Adrenal gland (tissue), 12 donors: ENCODE measurements around the gene SCYGR8. TPM values are rescaled to one million over a fixed set of nuclear protein-coding genes. Genes with fewer than 3 reads are reported as not detected.
A peak's percentile ranks its signal among the peaks of the same experiment; 100 is the strongest.

Source experiments
- DNase-seq, 7 donors: peaks; one replicate each; pipeline ENCODE4 v3.0.0-alpha.2; 2019 to 2020
- H3K27ac ChIP-seq, 5 donors: fragments of 200-600 bp; sonication (generic) in 4 of 5; 1 replicate in 3 of 5; 2 replicates in 2 of 5; pipeline versions ENCODE4 v1.5.1 to v1.8.0; 2016 to 2020; ENCODE audit warnings: mild to moderate bottlenecking in 1 of 5
- H3K27me3 ChIP-seq: fragments of 200-600 bp; 2 replicates; pipeline ENCODE4 v1.8.0; 2021
- H3K36me3 ChIP-seq, 2 donors: fragments of 200-600 bp; replicated peaks in 1 of 2; 1 replicate in 1 of 2; 2 replicates in 1 of 2; pipeline versions ENCODE4 v1.5.1 to v1.8.0; 2018 to 2022
- H3K4me1 ChIP-seq, 2 donors: fragments of 200-600 bp; replicated peaks in 1 of 2; 1 replicate in 1 of 2; 2 replicates in 1 of 2; pipeline versions ENCODE4 v1.5.1 to v1.8.0; 2018 to 2021
- H3K4me3 ChIP-seq, 4 donors: fragments of 200-600 bp; sonication (generic) in 3 of 4; one replicate each; pipeline ENCODE4 v1.5.1; 2016 to 2018
- H3K9me3 ChIP-seq, 3 donors: fragments of 200-600 bp; sonication (generic) in 1 of 3; replicated peaks in 1 of 3; 1 replicate in 2 of 3; 2 replicates in 1 of 3; pipeline versions ENCODE4 v1.5.1 to v1.8.0; 2016 to 2021
- POLR2A ChIP-seq, 2 donors: fragments of 450-650 bp; IDR thresholded peaks; one replicate each; pipeline ENCODE4 v1.6.1; 2017; ENCODE audit warnings: antibody characterized with exemption in 2 of 2, mild to moderate bottlenecking in 2 of 2, moderate library complexity in 1 of 2
- WGBS, 4 donors: extraction: QIAGEN DNeasy Blood & Tissue Kit in 2 of 4; methylation state at CpG; one replicate each; pipeline versions ENCODE4 v1.1.5 to v1.1.7; 2013 to 2017; 5-methylcytosine and 5-hydroxymethylcytosine counted together
- intact Hi-C, 2 donors: fragments of 100-400 bp; cut with DNase I; formaldehyde crosslinking; loops; one replicate each; pipeline versions ENCODE4 v1.14.1 to v1.15.0; 2022 to 2023
- polyA plus RNA-seq, 3 donors: library from polyadenylated mRNA; stranded (reverse); fragments of 200-250 nt in 2 of 3; fragments of 350-450 nt in 1 of 3; fragmentation: Illumina TruSeq in 1 of 3; extraction: RNeasy Lipid Tissue Mini Kit (QIAGEN cat#74804) in 1 of 3; gene quantifications; one replicate each; pipeline ENCODE4 v1.2.3, GENCODE V29; 2013 to 2014
- total RNA-seq, 9 donors: library from RNA; depleted of rRNA in 4 of 9; stranded (reverse); fragments of >200 nt in 4 of 9; fragments of 120-200 nt in 1 of 9; fragmentation: NEBNext Ultra II Directional in 1 of 9; extraction: Animal tissue kit (Norgen Biotek cat#: 25700) in 1 of 9; gene quantifications; one replicate each; pipeline versions ENCODE4 v1.1.0 to v1.2.4, GENCODE V29; 2013 to 2023
- TF ChIP-seq, protein P1 (sequence below), 6 experiments: fragments of 450-650 bp in 4 of 6; fragments of 200-600 bp in 2 of 6; sonication (generic) in 1 of 6; IDR thresholded peaks; 1 replicate in 5 of 6; 2 replicates in 1 of 6; pipeline versions ENCODE4 v1.5.1 to v1.8.0; 2016 to 2021; ENCODE audit warnings: antibody characterized with exemption in 6 of 6, mild to moderate bottlenecking in 2 of 6, moderate library complexity in 1 of 6
- donor health status: healthy with polysubstance abuse.
- donor health status: Bipolar disorder and iron deficiency.
- donor health status: DM: yes; HTN: yes; CAD: no.
- donor health status: DM: no; HTN: no; CAD: no.
- donor health status: DM: no; HTN: no; CAD: no.
- donor health status: DM: yes; HTN: yes; CAD: no.

The SCYGR8 gene
- total and polyA plus RNA-seq, 12 donors: not detected

DNA sequence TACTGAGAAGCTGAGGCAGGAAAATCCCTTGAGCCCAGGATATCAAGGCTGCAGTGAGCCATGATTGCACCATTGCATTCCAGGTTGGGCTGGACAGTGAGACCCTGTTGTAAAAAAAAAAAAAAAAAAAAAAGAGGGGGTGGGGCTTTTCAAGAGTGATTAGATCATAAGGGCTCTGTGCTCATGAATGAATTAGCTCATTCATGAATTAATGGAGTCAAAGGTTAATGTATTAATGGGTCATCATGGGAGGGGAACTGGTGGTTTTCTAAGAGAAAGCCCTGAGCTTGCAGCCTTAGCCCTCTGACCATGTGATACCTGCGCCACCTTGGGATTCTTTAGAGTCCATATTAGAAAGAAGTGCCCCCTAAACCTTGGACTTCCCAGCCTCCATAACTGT, 32.4 kb upstream of the SCYGR8 start:
- no peak for DNase-seq
- H3K27ac ChIP-seq: no peak overlapping the region
- H3K4me3 ChIP-seq: no peak overlapping the region
- H3K36me3 ChIP-seq: no peaks in the 10 kb centered on the region
- 33 to 100% (median 94%) methylated on average over 1 of the region's 1 CpG for WGBS, 4 donors
- TF ChIP-seq, protein P1, sequence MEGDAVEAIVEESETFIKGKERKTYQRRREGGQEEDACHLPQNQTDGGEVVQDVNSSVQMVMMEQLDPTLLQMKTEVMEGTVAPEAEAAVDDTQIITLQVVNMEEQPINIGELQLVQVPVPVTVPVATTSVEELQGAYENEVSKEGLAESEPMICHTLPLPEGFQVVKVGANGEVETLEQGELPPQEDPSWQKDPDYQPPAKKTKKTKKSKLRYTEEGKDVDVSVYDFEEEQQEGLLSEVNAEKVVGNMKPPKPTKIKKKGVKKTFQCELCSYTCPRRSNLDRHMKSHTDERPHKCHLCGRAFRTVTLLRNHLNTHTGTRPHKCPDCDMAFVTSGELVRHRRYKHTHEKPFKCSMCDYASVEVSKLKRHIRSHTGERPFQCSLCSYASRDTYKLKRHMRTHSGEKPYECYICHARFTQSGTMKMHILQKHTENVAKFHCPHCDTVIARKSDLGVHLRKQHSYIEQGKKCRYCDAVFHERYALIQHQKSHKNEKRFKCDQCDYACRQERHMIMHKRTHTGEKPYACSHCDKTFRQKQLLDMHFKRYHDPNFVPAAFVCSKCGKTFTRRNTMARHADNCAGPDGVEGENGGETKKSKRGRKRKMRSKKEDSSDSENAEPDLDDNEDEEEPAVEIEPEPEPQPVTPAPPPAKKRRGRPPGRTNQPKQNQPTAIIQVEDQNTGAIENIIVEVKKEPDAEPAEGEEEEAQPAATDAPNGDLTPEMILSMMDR (IDR thresholded peaks at IDR 0.05): no peak
- no peak for TF ChIP-seq POLR2A (IDR thresholded peaks at IDR 0.05)
- peaks cover 0 to 3% of the 10 kb centered on the region in 2 donors for H3K4me1 ChIP-seq
- intact Hi-C loops: no loop called here
- H3K9me3 ChIP-seq: no peaks in the 10 kb centered on the region
- no peaks in the 10 kb centered on the region for H3K27me3 ChIP-seq

DNA sequence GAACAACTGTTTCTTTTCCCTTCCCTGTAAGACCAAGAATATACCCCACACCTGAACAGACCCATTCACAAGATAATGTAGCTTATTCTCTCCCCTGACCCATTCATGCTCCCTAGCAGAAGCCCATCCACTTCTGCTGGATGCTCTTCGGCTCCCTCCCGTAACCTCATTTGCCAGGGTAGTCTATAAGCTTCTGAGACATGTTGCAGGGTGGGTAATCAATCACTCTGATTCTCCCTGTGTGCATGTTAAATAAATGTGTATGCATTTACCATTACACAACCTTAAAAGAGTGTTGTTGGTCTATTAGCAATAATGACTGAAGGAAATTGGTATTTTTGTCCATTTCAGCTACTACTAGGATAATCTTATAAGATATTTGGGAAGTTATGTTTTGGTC, 29.2 kb upstream of the SCYGR8 start:
- Histone ChIP-seq H3K27ac (no peak overlapping the region), H3K4me3 (no peak overlapping the region), H3K4me1 (peaks cover 0 to 7% of the 10 kb centered on the region in 2 donors), H3K9me3 (no peaks in the 10 kb centered on the region), H3K27me3 (no peaks in the 10 kb centered on the region), H3K36me3 (no peaks in the 10 kb centered on the region)
- no peak for TF ChIP-seq POLR2A (IDR thresholded peaks at IDR 0.05)
- TF ChIP-seq, protein P1 (IDR thresholded peaks at IDR 0.05): no peak
- WGBS, 4 donors: 88 to 100% (median 96%) methylated on average over 2 of the region's 2 CpGs
- DNase-seq: no peak
- intact Hi-C loops: no loop called here

DNA sequence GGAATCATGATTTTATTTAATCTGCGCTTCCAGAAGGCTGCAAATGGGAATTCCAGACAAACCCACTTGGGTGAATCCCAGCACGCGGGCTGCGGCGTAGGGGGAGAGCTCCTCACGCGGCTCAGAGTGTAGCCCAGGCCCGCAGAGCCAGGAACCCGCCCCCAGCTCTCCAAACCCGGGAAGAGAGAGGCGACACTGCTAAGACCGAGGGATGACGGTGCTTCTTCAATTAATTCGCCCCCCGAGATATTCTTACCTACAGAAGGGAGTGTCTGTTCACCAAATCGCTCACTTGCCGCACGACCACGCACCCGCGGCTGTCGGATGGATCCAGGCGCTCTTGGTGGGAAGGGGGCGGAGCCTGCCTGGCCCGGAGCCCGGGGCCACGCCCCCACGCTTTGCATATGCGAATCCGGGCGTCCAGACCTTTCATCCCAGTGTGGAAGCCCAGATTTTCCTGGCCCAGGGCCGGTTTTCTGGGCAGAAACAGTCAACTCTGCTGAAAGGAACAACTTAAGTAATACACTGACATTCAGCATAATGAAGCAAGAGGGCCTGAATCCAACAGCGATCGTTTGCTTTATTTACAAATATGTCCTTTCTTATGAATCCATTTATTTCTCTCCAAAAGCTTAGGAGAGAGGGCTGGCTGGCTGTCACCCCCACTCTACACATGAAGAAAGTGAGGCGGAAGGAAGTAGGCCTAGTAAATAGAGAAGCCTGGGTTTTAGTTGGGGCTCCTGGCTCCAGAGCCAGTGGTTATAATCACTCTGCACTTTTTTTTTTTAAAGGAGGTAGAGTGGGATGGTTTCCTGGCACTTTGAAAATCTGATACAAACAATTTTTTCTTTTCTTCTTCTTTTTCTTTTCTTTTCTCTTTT, 27.8 kb upstream of the SCYGR8 start, which contains the start of gene SLC19A3:
SLC19A3 (minus strand) TSS at position 342 of the 881 bp plus-strand sequence. CDS start 15,710 bp downstream, outside the sequence.
- peak; percentile 69 to 88 (median 85) for DNase-seq
- Histone ChIP-seq H3K27ac (peak within 1 kb of the TSS in 1 of 5 donors; percentile 41), H3K27me3 (no peaks in the 10 kb centered on the region), H3K4me3 (peak within 1 kb of the TSS in 1 of 4 donors; percentile 39), H3K4me1 (peaks cover 0 to 7% of the 10 kb centered on the region in 2 donors), H3K36me3 (no peaks in the 10 kb centered on the region), H3K9me3 (no peaks in the 10 kb centered on the region)
- intact Hi-C loops: no loop called here
- TF ChIP-seq POLR2A (IDR thresholded peaks at IDR 0.05): no peak
- WGBS, 4 donors: 6 to 12% (median 9%) methylated on average over 19 to 35 of the region's 35 CpGs

DNA sequence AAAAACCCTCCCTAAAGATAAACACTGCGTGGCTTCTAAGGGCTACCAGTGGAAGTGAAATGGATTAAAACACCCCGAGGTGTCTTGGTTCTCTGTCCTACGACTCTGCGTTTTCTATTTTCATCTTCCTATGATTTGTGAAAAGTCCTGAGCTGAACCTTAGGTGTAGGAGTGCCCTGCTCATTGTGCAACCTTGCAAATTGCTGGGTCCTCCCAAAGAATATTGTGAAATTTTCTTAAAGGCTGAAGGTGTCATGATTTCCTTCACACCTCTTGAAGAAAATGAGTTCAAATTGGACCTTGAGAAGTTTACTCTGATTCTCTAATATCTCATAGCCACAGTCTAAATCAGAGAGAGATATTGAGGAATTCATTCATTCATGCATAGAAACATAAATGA, 26.1 kb upstream of the SCYGR8 start:
- H3K27ac ChIP-seq: no peak overlapping the region
- WGBS, 4 donors: 79 to 91% (median 88%) methylated on average over 4 of the region's 4 CpGs
- TF ChIP-seq, protein P1 (IDR thresholded peaks at IDR 0.05): no peak
- no peak for TF ChIP-seq POLR2A (IDR thresholded peaks at IDR 0.05)
- no peaks in the 10 kb centered on the region for H3K9me3 ChIP-seq
- H3K4me1 ChIP-seq: peaks cover 0 to 7% of the 10 kb centered on the region in 2 donors
- no peaks in the 10 kb centered on the region for H3K27me3 ChIP-seq
- DNase-seq: no peak
- no peaks in the 10 kb centered on the region for H3K36me3 ChIP-seq
- no peak overlapping the region for H3K4me3 ChIP-seq
- intact Hi-C loops: no loop called here
